ENCODE data around the gene GDI2. TPM values are rescaled to one million over a fixed set of nuclear protein-coding genes. Genes with fewer than 3 reads are reported as not detected.
"Not testable (repeated sequence)": the region's sequence is repeated elsewhere in the genome, so short reads cannot be mapped to it uniquely, and the experiment has no call there.

The GDI2 gene
- total and polyA plus RNA-seq, 5 donors = 47.5 to 111 (median 102) TPM

GRCh38 chr10:5843686-5844344, 30.6 kb upstream of the GDI2 start:
- intact Hi-C loops (cut with DNase I) = no loop called here
- DNase-seq = no peak
- no peaks in the 10 kb centered on the region for H3K4me1 ChIP-seq (ENCODE audit: control insufficient read depth, insufficient read depth, low read length)
- 65% methylated on average over 4 of the region's 4 CpGs for WGBS
- ATAC-seq = no peak
- no peaks in the 10 kb centered on the region for H3K9me3 ChIP-seq (ENCODE audit: control insufficient read depth, low read length)
- H3K4me3 ChIP-seq (ENCODE audit: low read length) = no peak overlapping the region
- H3K27me3 ChIP-seq (ENCODE audit: control insufficient read depth, insufficient read depth) = no peaks in the 10 kb centered on the region
- no peak overlapping the region for H3K27ac ChIP-seq (ENCODE audit: low read length)

GRCh38 chr10:5841965-5842364, 28.7 kb upstream of the GDI2 start:
- Histone ChIP-seq H3K27ac (ENCODE audit: low read length) (no peak overlapping the region), H3K4me1 (ENCODE audit: control insufficient read depth, insufficient read depth, low read length) (no peaks in the 10 kb centered on the region), H3K4me3 (ENCODE audit: low read length) (no peak overlapping the region), H3K9me3 (ENCODE audit: control insufficient read depth, low read length) (no peaks in the 10 kb centered on the region), H3K27me3 (ENCODE audit: control insufficient read depth, insufficient read depth) (no peaks in the 10 kb centered on the region)
- ATAC-seq (no peak), DNase-seq (no peak)
- 94% methylated on average over 14 of the region's 14 CpGs for WGBS
- intact Hi-C loops (cut with DNase I) = no loop called here

GRCh38 chr10:5840314-5841307, 27.4 kb upstream of the GDI2 start:
- H3K4me1 ChIP-seq (ENCODE audit: control insufficient read depth, insufficient read depth, low read length) = no peaks in the 10 kb centered on the region
- no peaks in the 10 kb centered on the region for H3K27me3 ChIP-seq (ENCODE audit: control insufficient read depth, insufficient read depth)
- ATAC-seq (peak; percentile 77 to 79), DNase-seq (peak; percentile 63 to 75 (median 74))
- intact Hi-C loops (cut with DNase I) = no loop called here
- H3K9me3 ChIP-seq (ENCODE audit: control insufficient read depth, low read length) = no peaks in the 10 kb centered on the region
- H3K4me3 ChIP-seq (ENCODE audit: low read length) = no peak overlapping the region
- H3K27ac ChIP-seq (ENCODE audit: low read length) = no peak overlapping the region
- 34% methylated on average over 40 of the region's 40 CpGs for WGBS

GRCh38 chr10:5836181-5836580, 22.9 kb upstream of the GDI2 start:
- 95% methylated on average over 2 of the region's 2 CpGs for WGBS

GRCh38 chr10:5835446-5836095, 22.3 kb upstream of the GDI2 start:
- intact Hi-C loops (cut with DNase I) = no loop called here
- Histone ChIP-seq H3K4me1 (ENCODE audit: control insufficient read depth, insufficient read depth, low read length) (peaks cover 2% of the 10 kb centered on the region), H3K27me3 (ENCODE audit: control insufficient read depth, insufficient read depth) (no peaks in the 10 kb centered on the region), H3K4me3 (ENCODE audit: low read length) (no peak overlapping the region), H3K9me3 (ENCODE audit: control insufficient read depth, low read length) (no peaks in the 10 kb centered on the region), H3K27ac (ENCODE audit: low read length) (no peak overlapping the region)
- DNase-seq (no peak), ATAC-seq (no peak)
- WGBS = 95% methylated on average over 15 of the region's 15 CpGs

More at GRCh38 chr10:5836181-5836580, 22.9 kb upstream of the GDI2 start:
- H3K27ac ChIP-seq (ENCODE audit: low read length); H3K4me3 ChIP-seq (ENCODE audit: low read length); DNase-seq; intact Hi-C loops (cut with DNase I); ATAC-seq; H3K27me3 ChIP-seq (ENCODE audit: control insufficient read depth, insufficient read depth); H3K9me3 ChIP-seq (ENCODE audit: control insufficient read depth, low read length); H3K4me1 ChIP-seq (ENCODE audit: control insufficient read depth, insufficient read depth, low read length): not testable (repeated sequence)

- Histone ChIP-seq H3K4me1 (ENCODE audit: control insufficient read depth, insufficient read depth, low read length) (peaks cover 2% of the 10 kb centered on the region), H3K27ac (ENCODE audit: low read length) (no peak overlapping the region), H3K9me3 (ENCODE audit: control insufficient read depth, low read length) (no peaks in the 10 kb centered on the region), H3K27me3 (ENCODE audit: control insufficient read depth, insufficient read depth) (no peaks in the 10 kb centered on the region), H3K4me3 (ENCODE audit: low read length) (no peak overlapping the region)
- intact Hi-C loops (cut with DNase I) = no loop called here
- ATAC-seq (no peak), DNase-seq (no peak)
- 29% methylated on average over 6 of the region's 6 CpGs for WGBS
Measured at GRCh38 chr10:5833814-5834213, 20.6 kb upstream of the GDI2 start.

- intact Hi-C loops (cut with DNase I) = no loop called here
- H3K4me1 ChIP-seq (ENCODE audit: control insufficient read depth, insufficient read depth, low read length) = peaks cover 2% of the 10 kb centered on the region
- no peaks in the 10 kb centered on the region for H3K27me3 ChIP-seq (ENCODE audit: control insufficient read depth, insufficient read depth)
- H3K9me3 ChIP-seq (ENCODE audit: control insufficient read depth, low read length) = no peaks in the 10 kb centered on the region
- no peak overlapping the region for H3K27ac ChIP-seq (ENCODE audit: low read length)
- DNase-seq = no peak
- no peak overlapping the region for H3K4me3 ChIP-seq (ENCODE audit: low read length)
- ATAC-seq = peak in 1 of 2 donors; percentile 37
- WGBS = 87% methylated on average over 13 of the region's 13 CpGs
Measured at GRCh38 chr10:5832946-5833345, 19.7 kb upstream of the GDI2 start.

GRCh38 chr10:5831446-5831782, 18.2 kb upstream of the GDI2 start:
- intact Hi-C loops (cut with DNase I) = no loop called here
- no peaks in the 10 kb centered on the region for H3K27me3 ChIP-seq (ENCODE audit: control insufficient read depth, insufficient read depth)
- H3K27ac ChIP-seq (ENCODE audit: low read length) = no peak overlapping the region
- H3K9me3 ChIP-seq (ENCODE audit: control insufficient read depth, low read length) = no peaks in the 10 kb centered on the region
- 84% methylated on average over 8 of the region's 8 CpGs for WGBS
- no peak for DNase-seq
- H3K4me3 ChIP-seq (ENCODE audit: low read length) = no peak overlapping the region
- peaks cover 2% of the 10 kb centered on the region for H3K4me1 ChIP-seq (ENCODE audit: control insufficient read depth, insufficient read depth, low read length)
- ATAC-seq = no peak

- Histone ChIP-seq H3K27me3 (ENCODE audit: control insufficient read depth, insufficient read depth) (no peaks in the 10 kb centered on the region), H3K9me3 (ENCODE audit: control insufficient read depth, low read length) (no peaks in the 10 kb centered on the region), H3K4me1 (ENCODE audit: control insufficient read depth, insufficient read depth, low read length) (peaks cover 2% of the 10 kb centered on the region), H3K4me3 (ENCODE audit: low read length) (no peak overlapping the region), H3K27ac (ENCODE audit: low read length) (no peak overlapping the region)
- intact Hi-C loops (cut with DNase I) = no loop called here
- ATAC-seq (no peak), DNase-seq (no peak)
- 94% methylated on average over 14 of the region's 14 CpGs for WGBS
Measured at GRCh38 chr10:5830629-5831445, 17.6 kb upstream of the GDI2 start.

GRCh38 chr10:5829267-5829666, 16.0 kb upstream of the GDI2 start:
- no peaks in the 10 kb centered on the region for H3K9me3 ChIP-seq (ENCODE audit: control insufficient read depth, low read length)
- ATAC-seq = no peak
- no peaks in the 10 kb centered on the region for H3K27me3 ChIP-seq (ENCODE audit: control insufficient read depth, insufficient read depth)
- H3K4me1 ChIP-seq (ENCODE audit: control insufficient read depth, insufficient read depth, low read length) = peaks cover 1% of the 10 kb centered on the region
- H3K27ac ChIP-seq (ENCODE audit: low read length) = no peak overlapping the region
- 72% methylated on average over 9 of the region's 9 CpGs for WGBS
- no peak overlapping the region for H3K4me3 ChIP-seq (ENCODE audit: low read length)
- no peak for DNase-seq
- intact Hi-C loops (cut with DNase I) = no loop called here

All from right cardiac atrium (tissue), 5 donors.